ENCODE data around the gene PLCG2.
"Not testable (repeated sequence)": the region's sequence is repeated elsewhere in the genome, so short reads cannot be mapped to it uniquely, and the experiment has no call there.

The PLCG2 gene

GRCh38 chr16:81992859-81993258 lies 213.8 kb downstream of the PLCG2 start:
- DNase-seq: peak in 2 of 58 donors; percentile 0 to 1

DNA sequence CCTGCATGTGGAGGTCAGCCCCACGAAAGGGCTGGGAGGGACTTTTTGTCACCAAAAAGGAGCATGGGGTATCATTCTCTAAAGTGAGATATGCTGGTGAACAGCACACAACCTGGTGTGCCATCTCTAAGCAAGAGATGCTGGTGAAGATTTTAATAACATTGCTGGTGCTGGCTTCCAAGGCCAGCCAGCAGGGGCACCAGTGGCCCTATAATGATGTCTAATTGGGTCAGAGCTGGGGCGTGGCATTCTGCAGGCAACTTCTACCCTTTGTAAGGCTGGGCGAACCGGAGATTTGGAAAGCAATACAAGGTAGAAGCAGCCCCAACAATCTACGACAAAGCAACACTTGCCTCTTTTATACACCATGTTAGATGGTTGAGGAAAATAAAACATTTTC lies 215.4 kb downstream of the PLCG2 start:
- DNase-seq: no peak

- DNase-seq: no peak
Measured at GRCh38 chr16:81995651-81996050, 216.6 kb downstream of the PLCG2 start.

GRCh38 chr16:81996664-81997509 lies 217.8 kb downstream of the PLCG2 start:
- no peak for DNase-seq

- DNase-seq: no peak
Measured at GRCh38 chr16:81997738-81998137, 218.6 kb downstream of the PLCG2 start.

DNA sequence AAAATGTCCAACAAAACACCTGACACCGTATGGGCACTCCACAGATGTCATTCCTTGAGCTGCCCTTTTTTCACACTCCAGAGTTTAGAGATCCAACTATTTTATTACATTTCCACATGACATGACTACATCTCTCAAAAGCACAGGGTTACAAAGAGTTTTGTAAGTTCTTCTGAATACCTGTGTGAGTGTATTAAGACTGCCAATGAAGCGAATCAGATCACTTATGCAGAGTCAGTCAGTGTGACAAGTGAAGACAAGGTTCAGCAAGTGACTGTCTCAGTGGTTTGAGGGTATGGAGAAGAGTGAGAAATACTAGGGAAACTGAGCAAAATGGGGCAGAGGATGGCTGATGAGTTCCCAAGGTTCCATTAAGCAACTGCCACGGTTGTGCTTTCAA lies 223.7 kb downstream of the PLCG2 start:
- DNase-seq: no peak

GRCh38 chr16:82004601-82005000 lies 225.5 kb downstream of the PLCG2 start:
- DNase-seq: no peak

GRCh38 chr16:82005027-82005830 lies 226.1 kb downstream of the PLCG2 start:
- DNase-seq: no peak

GRCh38 chr16:82006036-82006435 lies 226.9 kb downstream of the PLCG2 start:
- DNase-seq: no peak

GRCh38 chr16:82007189-82007588 lies 228.1 kb downstream of the PLCG2 start:
- DNase-seq: no peak

GRCh38 chr16:82008957-82009592 lies 230.0 kb downstream of the PLCG2 start:
- no peak for DNase-seq

GRCh38 chr16:82009789-82010188 lies 230.7 kb downstream of the PLCG2 start:
- not testable (repeated sequence) for DNase-seq

- no peak for DNase-seq
Measured at GRCh38 chr16:82010649-82011048, 231.6 kb downstream of the PLCG2 start.

GRCh38 chr16:82011199-82011641 lies 232.1 kb downstream of the PLCG2 start, which contains the start of gene SDR42E1:
TSS of gene SDR42E1 (minus strand) at chr16:82011470. CDS start at chr16:82000858, 10,612 bp downstream.
- DNase-seq: no peak
